DMS114 treated with DMSO at 0.1 percent for 48 hours (cell line): ENCODE results near the gene TMEM82.

Experiments
- DNase-seq: peaks from one replicate; lab custom pipeline; 2025; ENCODE audit not compliant: unreplicated experiment; lab: John Stamatoyannopoulos, UW

TMEM82 gene

DNA sequence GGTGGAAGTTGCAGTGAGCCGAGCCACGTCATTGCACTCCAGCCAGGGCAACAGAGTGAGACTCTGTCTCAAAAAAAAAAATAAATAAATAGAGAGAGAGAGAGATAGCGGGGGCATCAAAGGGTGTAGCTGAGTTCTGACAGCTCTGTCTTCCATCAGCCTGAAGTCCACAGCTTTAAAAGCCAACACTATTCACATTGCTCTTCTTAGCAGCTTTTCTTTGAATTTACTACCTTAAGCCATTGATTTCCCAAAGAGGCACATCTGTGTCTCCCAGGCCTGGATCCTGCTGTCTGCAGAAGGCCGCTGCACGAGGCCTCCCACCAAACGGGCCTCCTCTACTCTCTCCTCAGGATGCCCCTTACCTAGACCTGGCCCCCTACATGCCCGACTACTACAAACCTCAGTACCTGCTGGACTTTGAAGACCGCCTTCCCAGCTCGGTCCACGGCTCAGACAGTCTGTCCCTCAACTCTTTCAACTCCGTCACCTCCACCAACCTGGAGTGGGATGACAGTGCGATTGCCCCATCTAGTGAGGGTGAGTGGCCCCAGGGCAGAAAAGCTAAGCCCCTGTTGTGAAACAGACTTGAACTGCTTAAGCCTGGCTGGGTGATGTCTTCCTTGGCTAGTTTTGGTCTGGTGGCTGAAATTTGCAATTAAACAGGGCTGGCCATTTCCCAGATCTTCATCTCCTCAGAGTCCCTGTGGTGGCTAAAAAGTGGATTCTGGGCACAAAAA lies 22.7 kb upstream of the TMEM82 start:
- no peak for DNase-seq

- DNase-seq, result no peak
Observed at GRCh38 chr1:15720861-15721260, 21.4 kb upstream of the TMEM82 start.

- DNase-seq, result no peak
Observed at GRCh38 chr1:15722411-15722810, 19.9 kb upstream of the TMEM82 start.

- no peak for DNase-seq
Observed at GRCh38 chr1:15722836-15723532, 19.3 kb upstream of the TMEM82 start.

GRCh38 chr1:15723631-15724246 lies 18.6 kb upstream of the TMEM82 start:
- DNase-seq, result no peak

DNA sequence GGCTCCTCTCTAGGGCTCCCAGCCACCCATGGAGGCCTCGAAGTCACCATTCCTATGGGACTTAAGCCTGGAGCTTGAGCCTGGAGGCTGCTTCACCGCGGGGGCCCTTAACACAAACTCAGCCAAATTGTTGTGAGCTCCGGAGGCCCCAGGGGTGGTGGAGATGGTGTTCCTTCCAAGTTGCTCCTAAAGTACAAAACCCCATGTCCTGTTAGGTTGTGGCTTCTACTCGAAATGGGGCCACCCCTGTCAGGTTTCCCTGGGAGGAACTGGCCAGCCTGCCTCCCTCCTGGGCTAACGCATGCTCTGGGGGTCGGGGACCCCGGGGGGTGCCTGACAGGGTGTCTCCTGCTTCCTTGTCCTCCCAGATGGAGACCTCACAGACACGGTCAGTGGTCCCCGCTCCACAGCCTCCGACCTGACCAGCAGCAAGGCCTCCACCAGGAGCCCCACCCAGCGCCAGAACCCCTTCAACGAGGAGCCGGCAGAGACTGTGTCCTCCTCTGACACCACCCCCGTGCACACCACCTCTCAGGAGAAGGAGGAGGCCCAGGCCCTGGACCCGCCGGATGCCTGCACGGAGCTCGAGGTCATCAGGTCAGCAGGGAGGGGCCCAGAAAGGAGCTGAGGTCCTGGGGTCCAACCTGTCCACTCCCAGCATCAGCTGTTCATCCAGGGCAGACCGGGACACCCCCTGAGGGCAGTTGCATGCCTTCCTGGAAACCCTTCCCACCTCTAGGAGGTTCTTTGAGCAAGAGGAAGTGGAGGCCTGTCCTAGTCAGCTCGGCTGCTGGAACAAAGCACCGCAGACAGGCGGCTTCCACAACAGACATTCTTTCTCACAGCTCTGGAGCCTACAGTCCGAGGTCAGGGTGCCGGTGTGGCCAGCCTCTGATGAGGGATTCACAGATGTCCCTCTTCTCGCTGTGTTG lies 17.1 kb upstream of the TMEM82 start:
- no peak for DNase-seq

DNA sequence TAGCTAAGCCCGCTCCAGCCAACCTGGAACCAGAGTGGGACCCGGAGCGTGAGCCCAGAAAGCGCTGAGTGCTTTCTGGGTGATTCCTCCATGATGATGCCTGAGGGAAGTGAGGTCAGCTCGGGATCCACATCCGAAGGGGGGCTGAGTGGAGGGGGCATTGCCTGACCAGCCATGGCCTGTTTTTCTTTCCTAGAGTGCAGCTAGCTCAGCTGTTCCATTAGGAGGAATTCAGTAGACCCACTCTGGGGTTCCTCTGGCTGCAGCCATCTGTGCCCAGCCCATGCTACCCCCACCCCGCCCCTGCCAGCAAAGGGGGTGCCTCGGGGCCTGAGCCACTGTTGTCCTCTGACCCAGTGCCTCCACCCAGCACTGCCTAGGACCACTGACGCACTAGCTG lies 15.8 kb upstream of the TMEM82 start:
- no peak for DNase-seq

- DNase-seq, result no peak
Observed at GRCh38 chr1:15727021-15727420, 15.3 kb upstream of the TMEM82 start.

DNA sequence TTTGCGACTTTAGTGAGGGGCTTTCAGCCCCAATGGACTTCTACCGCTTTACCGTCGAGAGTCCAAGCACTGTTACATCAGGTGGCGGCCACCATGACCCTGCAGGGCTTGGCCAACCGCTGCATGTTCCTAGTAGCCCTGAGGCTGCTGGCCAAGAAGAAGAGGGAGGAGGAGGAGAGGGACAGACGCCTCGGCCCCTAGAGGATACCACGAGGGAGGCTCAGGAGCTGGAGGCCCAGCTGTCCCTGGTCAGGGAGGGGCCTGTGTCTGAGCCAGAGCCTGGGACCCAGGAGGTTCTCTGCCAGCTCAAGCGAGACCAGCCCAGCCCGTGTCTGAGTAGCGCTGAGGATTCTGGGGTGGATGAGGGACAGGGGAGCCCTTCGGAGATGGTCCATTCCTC lies 14.9 kb upstream of the TMEM82 start:
- no peak for DNase-seq

DNA sequence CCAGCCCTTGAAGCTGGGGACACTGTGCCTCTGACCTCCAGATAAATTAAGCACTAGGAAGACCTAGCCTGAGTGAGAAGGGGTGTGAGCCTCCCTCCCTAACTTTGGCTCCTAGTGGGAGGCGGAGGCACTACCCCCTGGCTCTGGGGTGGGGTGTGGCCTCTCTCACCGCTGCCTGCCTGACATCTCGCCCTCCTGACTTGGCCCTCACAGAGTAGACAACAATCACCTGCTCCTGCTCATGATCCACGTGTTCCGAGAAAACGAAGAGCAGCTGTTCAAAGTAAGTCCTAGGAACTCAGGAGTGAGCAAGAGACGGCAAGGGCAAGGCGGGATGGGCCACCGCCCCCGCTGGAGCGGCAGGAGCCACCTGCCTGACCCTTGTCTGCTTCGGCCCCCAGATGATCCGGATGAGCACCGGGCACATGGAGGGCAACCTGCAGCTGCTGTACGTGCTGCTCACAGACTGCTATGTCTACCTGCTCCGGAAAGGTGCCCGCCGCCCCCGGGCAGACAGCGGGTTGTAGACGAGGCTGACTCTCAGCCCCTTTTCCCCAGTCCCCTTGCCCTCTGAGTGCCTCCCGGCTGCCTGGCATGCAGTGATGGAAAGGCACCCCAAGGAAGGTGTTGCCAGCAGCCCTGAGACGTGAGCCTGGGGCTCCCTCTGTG lies 14.3 kb upstream of the TMEM82 start:
- DNase-seq, result no peak

DNA sequence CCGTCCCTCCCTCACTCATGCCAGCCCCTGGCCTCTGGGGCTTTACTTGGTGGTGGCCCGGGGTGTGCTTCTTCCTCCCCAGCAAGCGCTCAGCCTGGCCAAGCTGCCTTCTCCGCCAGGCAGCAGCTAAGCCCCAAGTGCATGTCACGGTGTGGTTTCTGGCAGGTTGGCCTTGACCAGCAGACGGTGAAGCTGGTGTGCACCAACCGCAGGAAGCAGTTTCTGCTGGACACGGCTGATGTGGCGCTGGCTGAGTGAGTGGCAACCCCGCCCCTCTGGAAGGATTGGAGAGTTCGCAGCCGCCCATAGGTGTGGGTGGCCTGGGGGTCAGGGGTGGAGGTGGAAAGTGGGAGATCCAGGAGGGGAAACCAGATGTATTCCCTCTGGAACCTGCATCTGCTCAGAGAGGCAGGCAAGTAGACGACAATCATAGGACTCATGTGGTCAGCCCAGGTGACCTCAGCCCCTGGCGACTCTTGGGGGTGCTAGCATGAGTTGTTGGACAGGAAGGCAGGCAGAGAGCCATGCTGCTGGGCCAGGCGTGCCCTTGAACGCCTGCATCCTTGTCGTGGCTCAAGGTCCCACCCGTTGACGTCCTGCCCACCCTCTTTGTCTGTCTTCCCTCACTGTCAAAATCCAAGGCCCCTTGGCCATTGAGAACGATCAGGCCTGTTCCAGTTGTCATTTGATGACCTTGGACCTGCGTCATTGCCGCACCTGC lies 13.2 kb upstream of the TMEM82 start:
- DNase-seq, result no peak

DNA sequence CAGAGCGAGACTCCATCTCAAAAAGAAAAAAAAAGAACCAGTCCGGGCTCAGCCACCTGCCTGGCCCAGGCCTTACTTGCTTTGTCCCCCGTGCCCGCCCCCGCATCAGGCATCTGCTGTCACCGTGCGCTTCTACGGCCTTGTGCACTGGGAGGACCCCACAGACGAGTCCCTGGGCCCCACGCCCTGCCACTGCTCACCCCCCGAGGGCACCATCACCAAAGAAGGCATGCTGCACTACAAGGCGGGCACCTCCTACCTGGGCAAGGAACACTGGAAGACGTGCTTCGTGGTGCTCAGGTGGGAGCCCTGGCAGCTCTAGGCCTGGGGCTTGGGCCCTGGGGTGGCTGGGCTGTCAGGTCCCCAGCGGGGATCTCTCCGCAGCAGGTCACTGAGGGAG lies 11.9 kb upstream of the TMEM82 start:
- DNase-seq, result no peak

- DNase-seq, result no peak
Observed at GRCh38 chr1:15730936-15731335, 11.4 kb upstream of the TMEM82 start.

DNA sequence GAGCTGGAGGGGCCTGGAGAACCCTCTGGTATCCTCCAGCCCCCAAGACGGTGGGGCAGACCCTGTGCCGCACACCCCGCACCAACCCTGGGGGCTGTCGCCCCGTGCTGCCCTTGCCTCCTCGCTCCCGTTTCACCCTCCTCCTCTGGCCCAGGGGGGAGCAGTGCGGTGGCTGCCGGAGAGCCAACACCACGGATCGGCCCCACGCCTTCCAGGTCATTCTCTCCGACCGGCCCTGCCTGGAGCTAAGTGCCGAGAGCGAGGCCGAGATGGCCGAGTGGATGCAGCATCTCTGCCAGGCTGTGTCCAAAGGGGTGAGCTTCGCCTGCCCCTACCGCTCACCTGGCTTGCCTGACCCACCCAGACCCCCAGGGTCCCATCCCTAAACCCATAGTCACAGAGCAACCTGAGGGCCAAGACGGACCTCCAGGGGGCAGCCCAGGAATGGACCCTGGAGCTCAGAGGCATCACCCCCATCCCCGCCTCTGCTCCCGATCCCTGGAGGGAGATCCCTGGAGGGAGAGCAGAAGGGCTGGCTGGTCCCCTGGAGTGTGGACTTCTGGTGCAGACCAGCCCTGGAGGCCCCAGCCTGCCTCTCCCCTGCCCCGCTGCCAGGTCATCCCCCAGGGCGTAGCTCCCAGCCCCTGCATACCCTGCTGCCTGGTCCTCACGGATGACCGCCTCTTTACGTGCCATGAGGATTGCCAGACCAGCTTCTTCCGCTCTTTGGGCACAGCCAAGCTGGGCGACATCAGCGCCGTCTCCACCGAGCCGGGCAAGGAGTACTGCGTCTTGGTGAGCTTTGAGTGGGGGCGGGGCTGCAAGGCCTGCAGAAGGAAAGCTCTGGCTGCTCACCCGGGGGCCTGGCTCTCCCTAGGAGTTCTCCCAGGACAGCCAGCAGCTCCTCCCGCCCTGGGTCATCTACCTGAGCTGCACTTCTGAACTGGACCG lies 10.3 kb upstream of the TMEM82 start:
- DNase-seq, result no peak

DNA sequence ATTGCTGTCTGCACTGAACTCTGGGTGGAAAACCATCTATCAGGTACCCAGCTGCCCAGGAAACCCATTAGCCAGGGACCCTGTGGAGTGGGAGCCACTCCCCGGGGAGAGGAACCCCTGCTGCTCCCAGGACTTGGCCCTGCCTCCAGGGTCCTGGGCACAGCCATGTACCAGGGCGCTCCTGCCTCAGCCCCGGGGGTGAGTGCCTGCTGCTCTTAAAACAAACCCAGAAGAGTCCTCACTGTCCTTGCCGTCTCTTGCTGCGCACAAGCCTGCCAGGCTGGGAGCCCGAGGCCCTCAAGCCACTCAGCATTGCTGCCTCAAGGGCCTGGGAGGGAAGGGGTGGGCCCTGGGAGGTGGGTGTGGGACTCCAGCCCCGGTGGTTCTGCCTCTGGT lies 9.6 kb upstream of the TMEM82 start:
- no peak for DNase-seq

GRCh38 chr1:15733218-15733725 lies 9.0 kb upstream of the TMEM82 start:
- DNase-seq, result no peak

GRCh38 chr1:15733726-15734226 lies 8.5 kb upstream of the TMEM82 start:
- no peak for DNase-seq

GRCh38 chr1:15734296-15734695 lies 8.0 kb upstream of the TMEM82 start:
- no peak for DNase-seq

DNA sequence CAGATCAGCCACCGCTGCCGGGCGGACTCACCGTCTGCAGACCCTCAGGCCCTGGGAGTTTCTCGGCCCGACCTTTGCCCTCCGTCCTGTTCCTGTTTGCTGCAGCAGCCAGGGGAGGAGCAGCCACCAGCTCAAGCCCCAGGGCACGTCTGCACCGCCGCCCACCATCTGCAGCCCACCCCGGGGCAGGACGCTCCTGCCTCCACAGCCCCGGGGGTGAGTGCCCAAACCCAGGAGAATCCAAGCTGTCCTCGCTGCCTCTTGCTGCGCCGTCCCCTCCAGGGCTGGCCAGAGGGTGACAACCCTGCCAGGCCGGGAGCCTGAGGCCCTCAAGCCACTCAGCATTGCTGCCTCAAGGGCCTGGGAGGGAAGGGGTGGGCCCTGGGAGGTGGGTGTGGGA lies 7.4 kb upstream of the TMEM82 start:
- no peak for DNase-seq
